Measurements from ENCODE around the gene RPS19.

GRCh38 chr19:41879080-41879479, 19.0 kb downstream of the RPS19 start:
- TF ChIP-seq CTCF (IDR thresholded peaks at IDR 0.05) (no peak), POLR2AphosphoS5 (IDR thresholded peaks at IDR 0.05) (no peak), POLR2A (IDR thresholded peaks at IDR 0.05) (no peak), EP300 (IDR thresholded peaks at IDR 0.05) (no peak)

All from suprapubic skin (tissue), 4 donors.